ENCODE measurements around the gene CCNY. TPM values are rescaled to one million over a fixed set of nuclear protein-coding genes. Genes with fewer than 3 reads are reported as not detected.

CCNY gene
- total RNA-seq, 4 donors from 2014 or later = 37.5 to 56.3 (median 43.9) TPM

DNA sequence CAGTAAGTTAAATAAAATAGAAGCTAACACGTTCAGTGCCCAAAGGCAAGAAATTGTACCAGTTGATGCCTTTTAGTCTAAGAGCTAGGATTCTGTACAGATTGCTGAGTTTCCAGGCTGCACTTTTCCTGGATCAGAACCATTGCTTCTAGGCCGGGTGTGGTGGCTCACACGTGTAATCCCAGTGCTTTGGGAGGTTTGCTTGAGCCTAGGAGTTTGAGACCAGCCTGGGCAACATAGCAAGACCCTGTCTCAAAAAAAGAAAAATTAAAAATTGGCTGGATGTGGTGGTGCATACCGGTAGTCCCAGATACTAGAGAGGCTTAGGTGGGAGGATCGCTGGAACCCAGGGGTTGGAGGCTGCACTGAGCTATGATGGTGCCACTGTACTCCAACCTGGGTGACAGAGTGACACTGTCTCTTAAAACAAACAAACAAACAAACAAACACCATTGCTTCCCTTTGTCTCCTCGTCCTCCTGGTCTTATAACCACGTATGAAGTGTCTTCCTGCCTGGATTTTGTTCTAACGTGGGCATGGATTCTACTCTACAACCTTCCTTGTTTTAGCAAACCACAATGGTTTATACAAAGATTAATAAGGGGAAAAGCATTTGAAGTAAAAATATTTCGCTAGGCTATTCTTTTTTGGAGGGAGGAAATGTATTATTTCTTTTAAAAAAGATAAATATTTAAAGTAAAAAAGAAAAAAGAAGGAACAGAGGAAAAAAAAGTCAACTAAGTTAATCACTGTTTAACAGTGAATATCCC lies 9.7 kb upstream of the CCNY start:
- TF ChIP-seq POLR2A (IDR thresholded peaks at IDR 0.05) = no peak
- TF ChIP-seq, protein P1, sequence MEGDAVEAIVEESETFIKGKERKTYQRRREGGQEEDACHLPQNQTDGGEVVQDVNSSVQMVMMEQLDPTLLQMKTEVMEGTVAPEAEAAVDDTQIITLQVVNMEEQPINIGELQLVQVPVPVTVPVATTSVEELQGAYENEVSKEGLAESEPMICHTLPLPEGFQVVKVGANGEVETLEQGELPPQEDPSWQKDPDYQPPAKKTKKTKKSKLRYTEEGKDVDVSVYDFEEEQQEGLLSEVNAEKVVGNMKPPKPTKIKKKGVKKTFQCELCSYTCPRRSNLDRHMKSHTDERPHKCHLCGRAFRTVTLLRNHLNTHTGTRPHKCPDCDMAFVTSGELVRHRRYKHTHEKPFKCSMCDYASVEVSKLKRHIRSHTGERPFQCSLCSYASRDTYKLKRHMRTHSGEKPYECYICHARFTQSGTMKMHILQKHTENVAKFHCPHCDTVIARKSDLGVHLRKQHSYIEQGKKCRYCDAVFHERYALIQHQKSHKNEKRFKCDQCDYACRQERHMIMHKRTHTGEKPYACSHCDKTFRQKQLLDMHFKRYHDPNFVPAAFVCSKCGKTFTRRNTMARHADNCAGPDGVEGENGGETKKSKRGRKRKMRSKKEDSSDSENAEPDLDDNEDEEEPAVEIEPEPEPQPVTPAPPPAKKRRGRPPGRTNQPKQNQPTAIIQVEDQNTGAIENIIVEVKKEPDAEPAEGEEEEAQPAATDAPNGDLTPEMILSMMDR (IDR thresholded peaks at IDR 0.05) = no peak
- Histone ChIP-seq H3K27me3 (no peaks in the 10 kb centered on the region), H3K4me1 (peaks cover 4% of the 10 kb centered on the region in 2 donors), H3K4me3 (replicated peaks in 1 of 3) (no peak overlapping the region), H3K9me3 (no peaks in the 10 kb centered on the region), H3K36me3 (no peaks in the 10 kb centered on the region), H3K27ac (no peak overlapping the region)
- intact Hi-C loops (cut with DNase I) = no loop called here
- no peak for DNase-seq
- 92 to 93% methylated on average over 9 of the region's 9 CpGs for WGBS, 2 donors

DNA sequence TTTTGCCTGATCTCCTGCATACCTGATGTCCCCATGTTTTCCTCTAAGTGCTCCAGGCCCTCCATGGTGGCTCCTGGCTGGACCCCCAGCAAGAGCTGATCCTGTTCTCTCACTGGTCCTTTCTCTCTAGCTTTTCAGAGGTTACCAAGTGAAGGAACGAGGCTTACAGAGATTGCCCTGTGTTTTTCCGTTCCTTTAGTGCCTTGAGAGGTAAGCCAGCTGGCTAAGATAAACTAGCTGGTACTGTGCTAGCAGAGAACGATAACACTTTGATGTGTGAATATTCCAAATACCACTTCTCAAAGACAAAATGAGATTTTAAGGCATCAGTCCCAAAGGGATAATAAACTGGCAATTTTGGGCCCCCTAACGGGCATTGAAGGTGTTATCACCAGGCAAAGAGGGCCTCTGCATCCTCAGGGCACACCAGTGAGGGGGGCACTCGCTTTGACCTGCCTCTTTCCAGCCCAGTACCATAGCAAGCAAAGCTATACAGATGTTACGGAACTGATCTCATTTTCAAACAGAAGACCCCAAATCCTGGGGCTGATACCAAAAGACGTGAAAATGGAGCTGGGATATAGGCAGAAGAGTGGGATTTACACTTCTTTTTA lies 8.4 kb upstream of the CCNY start:
- Histone ChIP-seq H3K27ac (no peak overlapping the region), H3K4me1 (peaks cover 14 to 15% of the 10 kb centered on the region in 2 donors), H3K9me3 (no peaks in the 10 kb centered on the region), H3K27me3 (no peaks in the 10 kb centered on the region), H3K4me3 (replicated peaks in 1 of 3) (no peak overlapping the region), H3K36me3 (no peaks in the 10 kb centered on the region)
- WGBS, 2 donors = 86 to 90% methylated on average over 7 of the region's 7 CpGs
- DNase-seq = no peak
- TF ChIP-seq, protein P1 (IDR thresholded peaks at IDR 0.05) = no peak
- TF ChIP-seq POLR2A (IDR thresholded peaks at IDR 0.05) = no peak
- intact Hi-C loops (cut with DNase I) = no loop called here

DNA sequence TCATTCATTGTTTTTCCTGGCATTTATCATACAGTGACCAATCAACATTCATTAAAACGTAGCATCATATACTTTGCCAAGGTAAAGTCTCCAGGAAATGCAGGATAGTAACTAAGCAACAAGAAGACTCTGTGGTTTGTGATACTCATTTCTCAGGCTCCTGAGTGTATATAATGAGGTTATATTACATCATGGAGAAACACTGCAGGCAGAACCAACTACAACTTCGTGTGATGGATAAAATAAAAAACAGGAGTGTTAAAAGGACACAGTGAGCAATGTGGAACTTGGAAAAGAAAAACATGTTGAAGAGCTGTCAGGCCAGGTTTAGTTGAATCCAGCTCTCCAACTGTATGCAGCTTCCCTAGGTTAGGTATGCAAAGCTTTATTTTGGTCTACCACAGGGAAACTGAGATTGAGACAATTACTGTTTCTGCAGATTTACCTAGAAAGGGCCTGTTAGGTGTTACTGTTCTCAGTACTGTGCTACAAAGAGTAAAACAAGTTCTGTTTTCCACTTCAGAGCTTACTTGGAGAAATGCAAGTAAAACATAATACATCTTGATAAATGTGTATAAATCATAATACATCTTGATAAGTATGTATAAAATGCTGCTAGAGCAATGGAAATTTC lies 7.8 kb upstream of the CCNY start:
- no peaks in the 10 kb centered on the region for H3K9me3 ChIP-seq
- no peak for TF ChIP-seq POLR2A (IDR thresholded peaks at IDR 0.05)
- TF ChIP-seq, protein P1 (IDR thresholded peaks at IDR 0.05) = no peak
- H3K4me3 ChIP-seq (replicated peaks in 1 of 3) = no peak overlapping the region
- DNase-seq = no peak
- intact Hi-C loops (cut with DNase I) = no loop called here
- WGBS, 2 donors = 64 to 76% methylated on average over 2 of the region's 2 CpGs
- H3K27me3 ChIP-seq = no peaks in the 10 kb centered on the region
- H3K27ac ChIP-seq = no peak overlapping the region
- H3K4me1 ChIP-seq = peaks cover 14 to 15% of the 10 kb centered on the region in 2 donors
- no peaks in the 10 kb centered on the region for H3K36me3 ChIP-seq

DNA sequence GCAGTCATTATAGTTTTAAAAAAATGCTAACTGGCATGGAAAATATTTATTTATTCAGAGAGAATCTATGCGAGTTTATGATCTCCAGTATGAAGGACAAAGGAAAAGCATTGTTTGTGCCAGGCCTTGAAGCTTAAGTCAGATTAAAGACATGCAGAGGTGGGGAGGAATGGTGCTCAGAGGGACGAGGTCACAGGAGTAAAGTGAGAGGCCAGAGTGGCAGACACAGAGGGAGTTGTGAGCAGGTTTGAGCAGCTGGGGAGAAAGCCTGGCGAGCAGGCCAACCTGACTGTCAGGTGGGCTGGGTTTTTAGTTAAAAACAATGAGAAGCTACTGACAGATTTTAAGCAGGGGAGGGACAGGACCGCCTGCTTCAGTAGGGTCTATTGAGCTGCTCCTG lies 6.8 kb upstream of the CCNY start:
- WGBS, 2 donors = 83 to 85% methylated on average over 4 of the region's 4 CpGs
- Histone ChIP-seq H3K27ac (no peak overlapping the region), H3K27me3 (no peaks in the 10 kb centered on the region), H3K36me3 (no peaks in the 10 kb centered on the region), H3K4me1 (peaks cover 18 to 21% of the 10 kb centered on the region in 2 donors), H3K4me3 (replicated peaks in 1 of 3) (no peak overlapping the region), H3K9me3 (no peaks in the 10 kb centered on the region)
- TF ChIP-seq, protein P1 (IDR thresholded peaks at IDR 0.05) = no peak
- TF ChIP-seq POLR2A (IDR thresholded peaks at IDR 0.05) = no peak
- intact Hi-C loops (cut with DNase I) = no loop called here
- no peak for DNase-seq
